GM19395 (cell line): ENCODE data around the gene COL4A1.

Source experiments
- ATAC-seq: cut with Tn5 transposase; IDR thresholded peaks from one replicate; pipeline ENCODE4 v1.9.1; 2021; ENCODE audit warnings: mild to moderate bottlenecking, moderate library complexity; ENCODE audit not compliant: unreplicated experiment

Gene COL4A1

GRCh38 chr13:110310541-110311442 lies 3.8 kb upstream of the COL4A1 start:
- no peak for ATAC-seq

GRCh38 chr13:110309661-110310524 lies 2.9 kb upstream of the COL4A1 start:
- ATAC-seq = no peak

GRCh38 chr13:110308656-110309359 lies 1.9 kb upstream of the COL4A1 start:
- ATAC-seq = no peak

- ATAC-seq = no peak
Observed at GRCh38 chr13:110307767-110308655, 1.1 kb upstream of the COL4A1 start.

- ATAC-seq = no peak
Observed at GRCh38 chr13:110306340-110306959, 507 bp downstream of the COL4A1 start.

GRCh38 chr13:110305949-110306339 lies 1.0 kb downstream of the COL4A1 start:
- no peak for ATAC-seq

GRCh38 chr13:110305544-110305943 lies 1.4 kb downstream of the COL4A1 start:
- ATAC-seq = no peak

GRCh38 chr13:110305001-110305400 lies 2.0 kb downstream of the COL4A1 start:
- no peak for ATAC-seq

GRCh38 chr13:110304256-110304655 lies 2.7 kb downstream of the COL4A1 start:
- no peak for ATAC-seq

- no peak for ATAC-seq
Observed at GRCh38 chr13:110303644-110304043, 3.3 kb downstream of the COL4A1 start.

- no peak for ATAC-seq
Observed at GRCh38 chr13:110302997-110303396, 4.0 kb downstream of the COL4A1 start.

GRCh38 chr13:110301606-110302553 lies 5.1 kb downstream of the COL4A1 start:
- no peak for ATAC-seq

GRCh38 chr13:110301083-110301482 lies 5.9 kb downstream of the COL4A1 start:
- ATAC-seq = no peak

GRCh38 chr13:110300090-110300815 lies 6.7 kb downstream of the COL4A1 start:
- ATAC-seq = no peak

- ATAC-seq = no peak
Observed at GRCh38 chr13:110299283-110299840, 7.6 kb downstream of the COL4A1 start.

- ATAC-seq = no peak
Observed at GRCh38 chr13:110298505-110299282, 8.3 kb downstream of the COL4A1 start.
